ENCODE measurements around the gene MXD3. TPM values are rescaled to one million over a fixed set of nuclear protein-coding genes. Genes with fewer than 3 reads are reported as not detected.

Gene MXD3
- polyA plus RNA-seq, 3 donors from 2014 or later, result 2.1 to 4.2 (median 4.1) TPM

Other genes starting within 250 kb of the MXD3 start
- not detected for gene FGFR4, start 225.0 kb downstream of the MXD3 start, polyA plus RNA-seq
- gene NSD1, start 178.1 kb downstream of the MXD3 start, polyA plus RNA-seq, result 10 to 100 TPM; 17.3 to 92.9 (median 19.7) TPM
- gene RAB24, start 8.2 kb downstream of the MXD3 start, polyA plus RNA-seq, result 10 to 100 TPM; 39.7 to 80.2 (median 45.8) TPM
- 100 to 1,000 TPM; 345 to 494 (median 375) TPM for gene PRELID1, start 8.1 kb downstream of the MXD3 start, polyA plus RNA-seq
- 100 to 1,000 TPM; 316 to 441 (median 409) TPM for gene LMAN2, start 39.8 kb upstream of the MXD3 start, polyA plus RNA-seq
- gene RGS14, start 46.0 kb upstream of the MXD3 start, polyA plus RNA-seq, result 10 to 100 TPM; 27.1 to 64.5 (median 33.8) TPM
- gene SLC34A1, start 72.5 kb upstream of the MXD3 start, polyA plus RNA-seq, result under 1 TPM in 2 of 3 donors, not detected in 1; 0.26 to 0.34 TPM
- gene PFN3, start 88.8 kb upstream of the MXD3 start, polyA plus RNA-seq, result not detected
- gene F12, start 97.7 kb upstream of the MXD3 start, polyA plus RNA-seq, result 1 to 10 TPM in 2 of 3 donors, not detected in 1; 1.3 to 2.3 TPM
- gene GRK6, start 114.8 kb upstream of the MXD3 start, polyA plus RNA-seq, result 100 to 1,000 TPM; 102 to 129 (median 103) TPM
- gene PRR7, start 134.9 kb upstream of the MXD3 start, polyA plus RNA-seq, result 10 to 100 TPM in 2 of 3 donors, 1 to 10 TPM in 1; 9.6 to 25.4 (median 17.5) TPM
- gene DBN1, start 161.7 kb upstream of the MXD3 start, polyA plus RNA-seq, result 1 to 10 TPM in 2 of 3 donors, under 1 TPM in 1; 0.93 to 4.2 (median 2.8) TPM
- gene PDLIM7, start 185.7 kb upstream of the MXD3 start, polyA plus RNA-seq, result 1 to 10 TPM; 1.1 to 3.3 (median 2.3) TPM
- 1 to 10 TPM in 1 of 3 donors, under 1 TPM in 1, not detected in 1; 0.48 to 1.3 TPM for gene DOK3, start 197.9 kb upstream of the MXD3 start, polyA plus RNA-seq
- 10 to 100 TPM; 20.0 to 62.6 (median 46.4) TPM for gene DDX41, start 205.1 kb upstream of the MXD3 start, polyA plus RNA-seq
- 1 to 10 TPM; 2.5 to 6.2 (median 3.4) TPM for gene FAM193B, start 242.7 kb upstream of the MXD3 start, polyA plus RNA-seq